ENCODE results near the gene TRUB1.

TRUB1 gene

GRCh38 chr10:114995468-114996247 lies 57.7 kb downstream of the TRUB1 start:
- no peaks in the 10 kb centered on the region for H3K9me3 ChIP-seq (ENCODE audit: insufficient read depth, low read length)

GRCh38 chr10:114996542-114996941 lies 58.5 kb downstream of the TRUB1 start:
- DNase-seq (ENCODE audit: low read depth, low spot score): no peak
- H3K9ac ChIP-seq (ENCODE audit: insufficient read length, low read depth): no peak overlapping the region
- H3K27me3 ChIP-seq (ENCODE audit: insufficient read depth, insufficient read length): no peaks in the 10 kb centered on the region
- H3K36me3 ChIP-seq (ENCODE audit: insufficient read depth, insufficient read length, low read length): no peaks in the 10 kb centered on the region
- TF ChIP-seq SUZ12 (IDR thresholded peaks at IDR 0.05; ENCODE audit: extremely low read depth, insufficient read depth, insufficient read length) (no peak), ZNF274 (IDR thresholded peaks at IDR 0.05; ENCODE audit: low read depth, low read length) (no peak), YY1 (IDR thresholded peaks at IDR 0.05; ENCODE audit: insufficient read depth, insufficient read length) (no peak)
- H3K4me1 ChIP-seq (ENCODE audit: insufficient read depth, insufficient read length): no peaks in the 10 kb centered on the region
- no peaks in the 10 kb centered on the region for H3K9me3 ChIP-seq (ENCODE audit: insufficient read depth, low read length)
- no peak overlapping the region for H3K4me3 ChIP-seq (ENCODE audit: insufficient read length, low read depth)

More at GRCh38 chr10:114995468-114996247, 57.7 kb downstream of the TRUB1 start:
- TF ChIP-seq YY1 (IDR thresholded peaks at IDR 0.05; ENCODE audit: insufficient read depth, insufficient read length) (no peak), SUZ12 (IDR thresholded peaks at IDR 0.05; ENCODE audit: extremely low read depth, insufficient read depth, insufficient read length) (no peak), ZNF274 (IDR thresholded peaks at IDR 0.05; ENCODE audit: low read depth, low read length) (no peak)
- Histone ChIP-seq H3K4me3 (ENCODE audit: insufficient read length, low read depth) (no peak overlapping the region), H3K27me3 (ENCODE audit: insufficient read depth, insufficient read length) (no peaks in the 10 kb centered on the region), H3K4me1 (ENCODE audit: insufficient read depth, insufficient read length) (no peaks in the 10 kb centered on the region), H3K36me3 (ENCODE audit: insufficient read depth, insufficient read length, low read length) (no peaks in the 10 kb centered on the region), H3K9ac (ENCODE audit: insufficient read length, low read depth) (no peak overlapping the region)
- no peak for DNase-seq (ENCODE audit: low read depth, low spot score)

- Histone ChIP-seq H3K36me3 (ENCODE audit: insufficient read depth, insufficient read length, low read length) (no peaks in the 10 kb centered on the region), H3K9me3 (ENCODE audit: insufficient read depth, low read length) (no peaks in the 10 kb centered on the region), H3K9ac (ENCODE audit: insufficient read length, low read depth) (no peak overlapping the region), H3K27me3 (ENCODE audit: insufficient read depth, insufficient read length) (no peaks in the 10 kb centered on the region), H3K4me3 (ENCODE audit: insufficient read length, low read depth) (no peak overlapping the region), H3K4me1 (ENCODE audit: insufficient read depth, insufficient read length) (no peaks in the 10 kb centered on the region)
- DNase-seq (ENCODE audit: low read depth, low spot score): no peak
- TF ChIP-seq SUZ12 (IDR thresholded peaks at IDR 0.05; ENCODE audit: extremely low read depth, insufficient read depth, insufficient read length) (no peak), YY1 (IDR thresholded peaks at IDR 0.05; ENCODE audit: insufficient read depth, insufficient read length) (no peak), ZNF274 (IDR thresholded peaks at IDR 0.05; ENCODE audit: low read depth, low read length) (no peak)
Measured at GRCh38 chr10:114998993-114999392, 61.0 kb downstream of the TRUB1 start.

- Histone ChIP-seq H3K4me3 (ENCODE audit: insufficient read length, low read depth) (no peak overlapping the region), H3K36me3 (ENCODE audit: insufficient read depth, insufficient read length, low read length) (no peaks in the 10 kb centered on the region), H3K9ac (ENCODE audit: insufficient read length, low read depth) (no peak overlapping the region), H3K27me3 (ENCODE audit: insufficient read depth, insufficient read length) (no peaks in the 10 kb centered on the region), H3K4me1 (ENCODE audit: insufficient read depth, insufficient read length) (no peaks in the 10 kb centered on the region), H3K9me3 (ENCODE audit: insufficient read depth, low read length) (no peaks in the 10 kb centered on the region)
- DNase-seq (ENCODE audit: low read depth, low spot score): no peak
- TF ChIP-seq ZNF274 (IDR thresholded peaks at IDR 0.05; ENCODE audit: low read depth, low read length): no peak
- no peak for TF ChIP-seq YY1 (IDR thresholded peaks at IDR 0.05; ENCODE audit: insufficient read depth, insufficient read length)
- no peak for TF ChIP-seq SUZ12 (IDR thresholded peaks at IDR 0.05; ENCODE audit: extremely low read depth, insufficient read depth, insufficient read length)
Measured at GRCh38 chr10:115001506-115002381, 63.7 kb downstream of the TRUB1 start.

- Histone ChIP-seq H3K4me1 (ENCODE audit: insufficient read depth, insufficient read length) (no peaks in the 10 kb centered on the region), H3K36me3 (ENCODE audit: insufficient read depth, insufficient read length, low read length) (no peaks in the 10 kb centered on the region), H3K4me3 (ENCODE audit: insufficient read length, low read depth) (no peak overlapping the region), H3K27me3 (ENCODE audit: insufficient read depth, insufficient read length) (no peaks in the 10 kb centered on the region), H3K9me3 (ENCODE audit: insufficient read depth, low read length) (no peaks in the 10 kb centered on the region), H3K9ac (ENCODE audit: insufficient read length, low read depth) (no peak overlapping the region)
- TF ChIP-seq ZNF274 (IDR thresholded peaks at IDR 0.05; ENCODE audit: low read depth, low read length) (no peak), YY1 (IDR thresholded peaks at IDR 0.05; ENCODE audit: insufficient read depth, insufficient read length) (no peak), SUZ12 (IDR thresholded peaks at IDR 0.05; ENCODE audit: extremely low read depth, insufficient read depth, insufficient read length) (no peak)
- DNase-seq (ENCODE audit: low read depth, low spot score): no peak
Measured at GRCh38 chr10:115003396-115003795, 65.4 kb downstream of the TRUB1 start.

- Histone ChIP-seq H3K4me1 (ENCODE audit: insufficient read depth, insufficient read length) (no peaks in the 10 kb centered on the region), H3K27me3 (ENCODE audit: insufficient read depth, insufficient read length) (no peaks in the 10 kb centered on the region), H3K4me3 (ENCODE audit: insufficient read length, low read depth) (no peak overlapping the region), H3K9me3 (ENCODE audit: insufficient read depth, low read length) (no peaks in the 10 kb centered on the region), H3K36me3 (ENCODE audit: insufficient read depth, insufficient read length, low read length) (no peaks in the 10 kb centered on the region), H3K9ac (ENCODE audit: insufficient read length, low read depth) (no peak overlapping the region)
- no peak for DNase-seq (ENCODE audit: low read depth, low spot score)
- TF ChIP-seq YY1 (IDR thresholded peaks at IDR 0.05; ENCODE audit: insufficient read depth, insufficient read length) (no peak), ZNF274 (IDR thresholded peaks at IDR 0.05; ENCODE audit: low read depth, low read length) (no peak), SUZ12 (IDR thresholded peaks at IDR 0.05; ENCODE audit: extremely low read depth, insufficient read depth, insufficient read length) (no peak)
Measured at GRCh38 chr10:115004236-115004862, 66.4 kb downstream of the TRUB1 start.
